Hepatocyte (in vitro differentiated cells): ENCODE measurements around the gene CCDC24. TPM values are rescaled to one million over a fixed set of nuclear protein-coding genes. Genes with fewer than 3 reads are reported as not detected.

Experiments
- DNase-seq: peaks from one replicate; pipeline ENCODE4 v3.0.0-alpha.2; 2016; ENCODE audit warnings: low spot score
- H2AFZ ChIP-seq: fragments of 200-600 bp; sonication (generic); 2 replicates; pipeline ENCODE4 v1.6.0; 2016; ENCODE audit warnings: antibody characterized with exemption, mild to moderate bottlenecking
- H3K27ac ChIP-seq: fragments of 200-600 bp; sonication (generic); 2 replicates; pipeline ENCODE4 v1.5.1; 2016; ENCODE audit warnings: mild to moderate bottlenecking
- H3K27me3 ChIP-seq: fragments of 200-600 bp; sonication (generic); 2 replicates; pipeline ENCODE4 v1.6.1; 2016
- H3K36me3 ChIP-seq: fragments of 200-600 bp; sonication (generic); replicated peaks from 2 replicates; pipeline ENCODE4 v1.5.1; 2016; ENCODE audit warnings: low read depth; ENCODE audit not compliant: insufficient read depth
- H3K4me1 ChIP-seq: fragments of 200-600 bp; sonication (generic); 2 replicates; pipeline ENCODE4 v1.5.1; 2016; ENCODE audit warnings: mild to moderate bottlenecking, moderate library complexity; ENCODE audit not compliant: insufficient read depth
- H3K4me2 ChIP-seq: fragments of 200-600 bp; sonication (generic); 2 replicates; pipeline ENCODE4 v1.6.0; 2016
- H3K4me3 ChIP-seq: fragments of 200-600 bp; sonication (generic); 2 replicates; pipeline ENCODE4 v1.5.1; 2016; ENCODE audit warnings: mild to moderate bottlenecking
- H3K79me2 ChIP-seq: fragments of 200-600 bp; sonication (generic); 2 replicates; pipeline ENCODE4 v1.6.0; 2017; ENCODE audit warnings: mild to moderate bottlenecking
- H3K9me2 ChIP-seq: fragments of 200-600 bp; sonication (generic); replicated peaks from 2 replicates; pipeline ENCODE4 v1.6.0; 2017; ENCODE audit warnings: mild to moderate bottlenecking; ENCODE audit not compliant: insufficient read depth
- H3K9me3 ChIP-seq: fragments of 200-600 bp; sonication (generic); 2 replicates; pipeline ENCODE4 v1.5.1; 2016; ENCODE audit warnings: low read depth, mild to moderate bottlenecking
- H4K20me1 ChIP-seq: fragments of 200-600 bp; sonication (generic); 2 replicates; pipeline ENCODE4 v1.6.0; 2016; ENCODE audit warnings: mild to moderate bottlenecking; ENCODE audit not compliant: insufficient read depth, poor library complexity, severe bottlenecking
- EZH2 ChIP-seq: fragments of 200-600 bp; sonication (generic); IDR thresholded peaks from 2 replicates; pipeline ENCODE4 v1.6.1; 2016; ENCODE audit warnings: antibody characterized with exemption, mild to moderate bottlenecking, borderline replicate concordance
- EZH2phosphoT487 ChIP-seq: fragments of 200-600 bp; sonication (generic); IDR thresholded peaks from one replicate; pipeline ENCODE4 v1.6.1; 2018; ENCODE audit warnings: antibody characterized with exemption, mild to moderate bottlenecking, low read depth, moderate library complexity; ENCODE audit not compliant: unreplicated experiment, severe bottlenecking
- WGBS: methylation state at CpG from one replicate; pipeline ENCODE4 v1.1.6; 2016; ENCODE audit warnings: low lambda C conversion rate; ENCODE audit errors: missing lambda C conversion rate; 5-methylcytosine and 5-hydroxymethylcytosine counted together
- polyA plus RNA-seq: library from polyadenylated mRNA; unstranded; fragments of >200 nt; fragmentation: Nextera tagmentation; extraction: Ambion mirVana; gene quantifications from 2 replicates; pipeline ENCODE4 v1.2.1, GENCODE V29; 2016
- total RNA-seq: library from RNA; depleted of rRNA; stranded (reverse); fragments of >200 nt; gene quantifications from 2 replicates; pipeline ENCODE4 v1.2.3, GENCODE V29; 2014
- TF ChIP-seq, protein P1 (sequence below): fragments of 200-600 bp; sonication (generic); IDR thresholded peaks from 2 replicates; pipeline ENCODE4 v1.5.1; 2016; ENCODE audit warnings: antibody characterized with exemption, mild to moderate bottlenecking; ENCODE audit not compliant: poor library complexity

Gene CCDC24
- total and polyA plus RNA-seq, 2 experiments from 2014 or later: 13.2 to 23.7 TPM

GRCh38 chr1:44020464-44020863 is 29.1 kb downstream of the CCDC24 start:
- Histone ChIP-seq H2AFZ (no peak overlapping the region), H3K4me2 (no peak overlapping the region), H3K9me2 (no peaks in the 10 kb centered on the region), H3K27me3 (no peaks in the 10 kb centered on the region), H3K4me1 (no peaks in the 10 kb centered on the region), H4K20me1 (no peaks in the 10 kb centered on the region), H3K36me3 (no peaks in the 10 kb centered on the region), H3K79me2 (no peaks in the 10 kb centered on the region), H3K4me3 (no peak overlapping the region), H3K27ac (no peak overlapping the region), H3K9me3 (no peaks in the 10 kb centered on the region)
- TF ChIP-seq EZH2phosphoT487: no peak
- TF ChIP-seq EZH2: no peak
- TF ChIP-seq, protein P1, sequence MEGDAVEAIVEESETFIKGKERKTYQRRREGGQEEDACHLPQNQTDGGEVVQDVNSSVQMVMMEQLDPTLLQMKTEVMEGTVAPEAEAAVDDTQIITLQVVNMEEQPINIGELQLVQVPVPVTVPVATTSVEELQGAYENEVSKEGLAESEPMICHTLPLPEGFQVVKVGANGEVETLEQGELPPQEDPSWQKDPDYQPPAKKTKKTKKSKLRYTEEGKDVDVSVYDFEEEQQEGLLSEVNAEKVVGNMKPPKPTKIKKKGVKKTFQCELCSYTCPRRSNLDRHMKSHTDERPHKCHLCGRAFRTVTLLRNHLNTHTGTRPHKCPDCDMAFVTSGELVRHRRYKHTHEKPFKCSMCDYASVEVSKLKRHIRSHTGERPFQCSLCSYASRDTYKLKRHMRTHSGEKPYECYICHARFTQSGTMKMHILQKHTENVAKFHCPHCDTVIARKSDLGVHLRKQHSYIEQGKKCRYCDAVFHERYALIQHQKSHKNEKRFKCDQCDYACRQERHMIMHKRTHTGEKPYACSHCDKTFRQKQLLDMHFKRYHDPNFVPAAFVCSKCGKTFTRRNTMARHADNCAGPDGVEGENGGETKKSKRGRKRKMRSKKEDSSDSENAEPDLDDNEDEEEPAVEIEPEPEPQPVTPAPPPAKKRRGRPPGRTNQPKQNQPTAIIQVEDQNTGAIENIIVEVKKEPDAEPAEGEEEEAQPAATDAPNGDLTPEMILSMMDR: no peak
- DNase-seq: no peak
- whole genome bisulfite sequencing: 90% methylated on average over 6 of the region's 6 CpGs

DNA sequence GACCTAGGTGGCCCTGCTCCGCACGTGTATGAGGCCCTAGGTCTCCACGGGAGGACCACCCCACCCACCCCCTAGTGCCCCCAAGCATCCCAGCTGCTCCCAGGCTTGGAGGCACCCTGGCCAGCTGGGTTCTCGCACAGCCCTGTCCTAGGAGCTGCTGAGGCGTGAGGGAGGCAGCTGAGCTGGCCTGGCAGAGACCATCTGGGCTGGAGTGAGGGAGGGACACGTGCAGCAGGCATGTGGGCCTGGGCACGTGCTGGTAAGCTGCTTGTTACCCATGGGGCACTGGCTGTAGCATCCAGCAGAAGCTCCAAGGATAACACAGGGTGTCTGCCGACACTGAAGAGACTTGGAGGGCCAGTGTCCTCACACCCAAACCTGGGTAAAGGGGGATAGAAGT is 29.8 kb downstream of the CCDC24 start:
- 87% methylated on average over 7 of the region's 8 CpGs for WGBS
- H3K79me2 ChIP-seq: no peaks in the 10 kb centered on the region
- H4K20me1 ChIP-seq: no peaks in the 10 kb centered on the region

DNA sequence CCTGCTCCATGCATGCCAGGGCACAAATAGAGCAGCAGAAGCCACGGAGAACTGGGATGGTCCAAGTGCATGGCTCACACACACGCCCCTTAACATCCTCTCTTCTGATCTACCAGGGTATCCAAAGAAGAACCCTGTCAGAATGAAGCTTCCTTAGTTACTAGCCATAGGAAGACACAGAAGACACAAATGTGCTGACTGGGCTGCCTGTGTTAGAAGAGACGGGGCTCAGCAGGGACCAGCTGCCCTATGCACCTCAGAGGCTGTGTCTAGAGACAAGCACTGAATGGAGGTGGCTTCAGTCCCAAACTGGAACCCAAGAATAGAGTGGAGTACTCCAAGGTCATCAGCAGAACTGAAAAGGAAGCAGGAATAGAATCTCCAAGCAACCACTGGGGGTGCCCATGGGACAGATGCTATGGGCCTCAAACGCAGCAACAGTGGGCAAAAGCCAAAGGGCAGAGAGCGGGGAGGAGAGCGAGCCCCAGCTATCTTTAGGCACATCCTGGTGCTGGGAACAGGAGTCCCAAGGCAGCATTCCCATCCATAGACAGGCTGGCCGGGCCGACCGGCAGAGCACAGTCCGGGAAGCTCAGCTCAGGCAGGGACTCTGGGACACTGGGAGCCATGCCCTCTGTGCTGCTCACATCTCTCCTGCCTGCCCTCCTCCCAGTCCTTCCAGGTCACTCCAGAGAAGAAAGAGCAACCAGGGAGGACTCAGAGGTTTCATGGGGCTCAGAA is 30.4 kb downstream of the CCDC24 start:
- H3K79me2 ChIP-seq: peaks cover under 1% of the 10 kb centered on the region
- H3K9me2 ChIP-seq: no peaks in the 10 kb centered on the region
- no peak overlapping the region for H3K4me3 ChIP-seq
- no peak overlapping the region for H3K4me2 ChIP-seq
- H4K20me1 ChIP-seq: no peaks in the 10 kb centered on the region
- no peaks in the 10 kb centered on the region for H3K36me3 ChIP-seq
- H2AFZ ChIP-seq: no peak overlapping the region
- WGBS: 86% methylated on average over 10 of the region's 10 CpGs
- no peak for TF ChIP-seq EZH2
- no peak for TF ChIP-seq EZH2phosphoT487
- TF ChIP-seq, protein P1: no peak
- H3K9me3 ChIP-seq: no peaks in the 10 kb centered on the region
- no peaks in the 10 kb centered on the region for H3K4me1 ChIP-seq
- H3K27ac ChIP-seq: no peak overlapping the region
- no peaks in the 10 kb centered on the region for H3K27me3 ChIP-seq
- DNase-seq: no peak

More for the DNA sequence above, 29.8 kb downstream of the CCDC24 start:
- Histone ChIP-seq H3K27me3 (no peaks in the 10 kb centered on the region), H3K4me3 (no peak overlapping the region), H3K9me2 (no peaks in the 10 kb centered on the region), H3K4me1 (no peaks in the 10 kb centered on the region), H3K9me3 (no peaks in the 10 kb centered on the region), H3K36me3 (no peaks in the 10 kb centered on the region), H2AFZ (no peak overlapping the region), H3K4me2 (no peak overlapping the region), H3K27ac (no peak overlapping the region)
- no peak for DNase-seq
- TF ChIP-seq EZH2: no peak

DNA sequence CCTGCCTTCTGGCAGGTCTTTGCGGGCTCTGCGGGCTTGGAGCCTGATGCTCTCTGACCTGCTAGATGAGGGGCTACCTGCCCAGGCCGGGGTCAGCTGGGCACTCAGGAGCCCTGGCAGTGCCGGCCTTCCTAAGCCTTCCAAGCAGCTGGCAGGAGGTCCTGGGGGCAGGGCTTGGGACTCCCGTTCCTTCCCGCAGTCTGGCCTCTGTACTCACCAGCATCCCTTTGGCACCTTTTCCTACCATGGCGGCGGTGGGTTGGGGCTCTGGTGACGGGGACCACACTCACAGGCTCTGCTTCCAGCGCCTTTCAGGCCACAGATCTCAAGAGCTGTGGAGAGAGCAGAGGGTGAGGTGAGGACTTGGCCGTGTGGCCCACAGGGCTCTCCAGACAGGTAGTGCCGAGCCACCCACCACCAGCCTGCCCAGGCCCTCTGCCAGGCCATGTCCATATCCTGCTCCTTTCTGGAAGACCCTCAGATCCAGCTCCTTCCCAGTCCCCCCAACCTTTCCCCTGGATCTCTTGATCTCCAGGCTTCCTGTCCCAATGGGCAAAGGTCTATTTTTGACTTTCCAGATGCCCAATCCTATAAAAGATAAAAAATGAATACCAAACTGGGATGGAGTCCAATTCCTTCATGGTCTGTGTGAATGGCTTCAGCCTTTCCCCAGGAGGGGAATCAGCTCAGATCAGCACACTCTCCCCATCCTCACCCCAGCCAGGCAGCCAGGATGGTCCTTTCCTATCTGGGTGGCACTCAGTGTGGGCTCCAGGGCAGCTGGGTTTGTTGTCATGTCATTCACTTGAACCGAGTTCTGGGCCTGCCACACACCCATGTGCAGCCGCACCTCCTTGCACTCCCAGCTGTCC is 32.9 kb downstream of the CCDC24 start:
- no peak for DNase-seq
- Histone ChIP-seq H3K27ac (no peak overlapping the region), H3K9me2 (no peaks in the 10 kb centered on the region), H3K9me3 (no peaks in the 10 kb centered on the region), H4K20me1 (no peaks in the 10 kb centered on the region), H2AFZ (no peak overlapping the region), H3K36me3 (no peaks in the 10 kb centered on the region), H3K4me3 (no peak overlapping the region), H3K27me3 (no peaks in the 10 kb centered on the region), H3K4me2 (no peak overlapping the region), H3K4me1 (peaks cover 7% of the 10 kb centered on the region), H3K79me2 (peaks cover 9% of the 10 kb centered on the region)
- TF ChIP-seq EZH2phosphoT487: no peak
- TF ChIP-seq, protein P1: no peak
- no peak for TF ChIP-seq EZH2
- WGBS: 96% methylated on average over 13 of the region's 14 CpGs
